ENCODE results near the gene FOXP1. TPM values are rescaled to one million over a fixed set of nuclear protein-coding genes. Genes with fewer than 3 reads are reported as not detected.

Gene FOXP1
- total RNA-seq, 1 experiment from 2014 or later, result 58.4 TPM

- CTCF ChIA-PET, result no interaction called here
- H3K36me3 ChIP-seq (ENCODE audit: insufficient read depth, low read length, poor library complexity, severe bottlenecking), result no peaks in the 10 kb centered on the region
- no peak overlapping the region for H3K27ac ChIP-seq (ENCODE audit: low read depth, low read length, poor library complexity, severe bottlenecking)
- no peak for DNase-seq (ENCODE audit: low spot score)
- no peak for TF ChIP-seq EZH2 (IDR thresholded peaks at IDR 0.05; ENCODE audit: borderline replicate concordance, low read depth, low read length, poor library complexity, severe bottlenecking)
- no peak for TF ChIP-seq CTCF (conservative IDR thresholded peaks at IDR 0.05; ENCODE audit: low read depth, low read length)
- H3K9me3 ChIP-seq (ENCODE audit: low read depth, low read length, poor library complexity, severe bottlenecking), result no peaks in the 10 kb centered on the region
- H3K4me3 ChIP-seq (ENCODE audit: low read depth, low read length, poor library complexity, severe bottlenecking), result no peak overlapping the region
- no peaks in the 10 kb centered on the region for H3K4me1 ChIP-seq (ENCODE audit: insufficient read depth, low read length, poor library complexity, severe bottlenecking)
- no TSS peak for BruUV-seq (replicated peaks)
- POLR2A ChIA-PET (ENCODE audit: low non-redundant PET), result no interaction called here
- intact Hi-C loops (cut with micrococcal nuclease; ENCODE audit: unreplicated experiment), result no loop called here
- no peaks in the 10 kb centered on the region for H3K27me3 ChIP-seq (replicated peaks; ENCODE audit: insufficient read depth, low read depth, low read length, poor library complexity)
Observed at GRCh38 chr3:71118436-71118835, 465.1 kb downstream of the FOXP1 start.

GRCh38 chr3:71117572-71118247 lies 465.8 kb downstream of the FOXP1 start:
- no peaks in the 10 kb centered on the region for H3K27me3 ChIP-seq (replicated peaks; ENCODE audit: insufficient read depth, low read depth, low read length, poor library complexity)
- no peak overlapping the region for H3K4me3 ChIP-seq (ENCODE audit: low read depth, low read length, poor library complexity, severe bottlenecking)
- DNase-seq (ENCODE audit: low spot score), result no peak
- H3K4me1 ChIP-seq (ENCODE audit: insufficient read depth, low read length, poor library complexity, severe bottlenecking), result no peaks in the 10 kb centered on the region
- intact Hi-C loops (cut with micrococcal nuclease; ENCODE audit: unreplicated experiment), result no loop called here
- POLR2A ChIA-PET (ENCODE audit: low non-redundant PET), result no interaction called here
- TF ChIP-seq EZH2 (IDR thresholded peaks at IDR 0.05; ENCODE audit: borderline replicate concordance, low read depth, low read length, poor library complexity, severe bottlenecking) (no peak), CTCF (conservative IDR thresholded peaks at IDR 0.05; ENCODE audit: low read depth, low read length) (no peak)
- CTCF ChIA-PET, result no interaction called here
- H3K27ac ChIP-seq (ENCODE audit: low read depth, low read length, poor library complexity, severe bottlenecking), result no peak overlapping the region
- H3K36me3 ChIP-seq (ENCODE audit: insufficient read depth, low read length, poor library complexity, severe bottlenecking), result no peaks in the 10 kb centered on the region
- H3K9me3 ChIP-seq (ENCODE audit: low read depth, low read length, poor library complexity, severe bottlenecking), result no peaks in the 10 kb centered on the region
- no TSS peak for BruUV-seq (replicated peaks)

GRCh38 chr3:71114610-71115009 lies 468.9 kb downstream of the FOXP1 start:
- CTCF ChIA-PET, result no interaction called here
- DNase-seq (ENCODE audit: low spot score), result no peak
- Histone ChIP-seq H3K36me3 (ENCODE audit: insufficient read depth, low read length, poor library complexity, severe bottlenecking) (peaks cover 5% of the 10 kb centered on the region), H3K4me1 (ENCODE audit: insufficient read depth, low read length, poor library complexity, severe bottlenecking) (peaks cover 6% of the 10 kb centered on the region), H3K4me3 (ENCODE audit: low read depth, low read length, poor library complexity, severe bottlenecking) (no peak overlapping the region), H3K27me3 (replicated peaks; ENCODE audit: insufficient read depth, low read depth, low read length, poor library complexity) (no peaks in the 10 kb centered on the region), H3K9me3 (ENCODE audit: low read depth, low read length, poor library complexity, severe bottlenecking) (no peaks in the 10 kb centered on the region), H3K27ac (ENCODE audit: low read depth, low read length, poor library complexity, severe bottlenecking) (no peak overlapping the region)
- BruUV-seq (replicated peaks), result no TSS peak
- intact Hi-C loops (cut with micrococcal nuclease; ENCODE audit: unreplicated experiment), result no loop called here
- POLR2A ChIA-PET (ENCODE audit: low non-redundant PET), result no interaction called here
- TF ChIP-seq EZH2 (IDR thresholded peaks at IDR 0.05; ENCODE audit: borderline replicate concordance, low read depth, low read length, poor library complexity, severe bottlenecking) (no peak), CTCF (conservative IDR thresholded peaks at IDR 0.05; ENCODE audit: low read depth, low read length) (no peak)
